ENCODE results near the gene PSMC2. TPM values are rescaled to one million over a fixed set of nuclear protein-coding genes. Genes with fewer than 3 reads are reported as not detected.

Gene PSMC2
- total RNA-seq, 1 donor from 2014 or later, result 98.3 TPM

Small RNAs within 50 kb of the gene (small RNA-seq; reads per million reads assigned to genes)
- not detected for gene RPS29P16 (ENCODE audit: low replicate concordance)

Other genes with a start within 250 kb of the PSMC2 start
- 18.9 TPM for gene NAPEPLD, start 198.5 kb upstream of the PSMC2 start, total RNA-seq
- gene PMPCB, start 50.2 kb upstream of the PSMC2 start, total RNA-seq, result 47.8 TPM
- 18.5 TPM for gene DNAJC2, start 2.9 kb upstream of the PSMC2 start, total RNA-seq
- 0.20 TPM for gene SLC26A5, start 98.6 kb downstream of the PSMC2 start, total RNA-seq